NCI-H2029 (cell line): ENCODE data around the gene ZEB2.

Experiments used
- DNase-seq: peaks from one replicate; lab custom pipeline; 2025; lab: John Stamatoyannopoulos, UW

Gene ZEB2

GRCh38 chr2:144519934-144520731, at the start of gene ZEB2:
ZEB2 (minus strand) TSS chr2:144520119; CDS start chr2:144517350, 2,769 bp downstream.
- DNase-seq, result no peak

DNA sequence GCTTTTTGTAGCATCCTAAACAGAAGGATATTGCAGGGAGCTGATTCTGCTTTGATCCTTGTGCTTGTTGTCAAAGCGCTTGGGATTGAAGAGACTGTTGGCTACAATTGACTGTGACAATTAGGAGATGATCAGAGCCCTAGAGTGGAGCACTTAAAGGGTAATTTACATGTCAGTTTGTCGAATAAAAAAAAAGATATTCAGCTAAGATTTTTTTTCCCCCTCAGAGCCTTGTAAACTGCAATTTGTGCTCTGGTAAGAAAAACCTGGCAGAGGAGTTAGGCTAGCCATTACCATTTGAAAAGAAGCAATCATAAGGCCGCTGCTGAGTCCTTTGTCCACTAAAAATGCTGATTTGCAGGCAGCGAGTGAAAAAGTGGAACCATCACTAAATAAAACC, 47.8 kb upstream of the ZEB2 start:
- DNase-seq, result no peak

GRCh38 chr2:144566448-144566847, 46.5 kb upstream of the ZEB2 start:
- no peak for DNase-seq

- no peak for DNase-seq
These were observed 40.3 kb upstream of the ZEB2 start for GRCh38 chr2:144560251-144560650.

GRCh38 chr2:144559681-144560080, 39.8 kb upstream of the ZEB2 start:
- no peak for DNase-seq

DNA sequence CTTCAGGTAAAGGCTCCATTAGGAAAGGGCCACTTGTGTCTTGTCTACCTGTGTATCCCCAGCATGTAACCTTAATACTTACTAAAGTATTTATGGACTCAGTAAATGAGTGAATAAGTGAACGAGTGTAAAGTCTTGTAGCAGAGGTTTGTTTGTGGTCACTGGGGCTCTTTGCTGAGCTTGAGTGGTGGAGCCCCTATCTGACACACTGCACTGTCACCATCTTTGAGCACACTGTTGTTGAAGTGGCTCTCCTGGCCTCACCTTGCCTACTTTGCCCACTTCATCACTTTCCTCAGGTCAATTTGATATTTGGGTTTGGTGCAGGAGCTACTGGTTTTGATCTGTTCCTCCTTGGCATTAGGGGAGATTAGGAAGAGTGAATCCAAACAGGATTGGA, 39.3 kb upstream of the ZEB2 start:
- no peak for DNase-seq

DNA sequence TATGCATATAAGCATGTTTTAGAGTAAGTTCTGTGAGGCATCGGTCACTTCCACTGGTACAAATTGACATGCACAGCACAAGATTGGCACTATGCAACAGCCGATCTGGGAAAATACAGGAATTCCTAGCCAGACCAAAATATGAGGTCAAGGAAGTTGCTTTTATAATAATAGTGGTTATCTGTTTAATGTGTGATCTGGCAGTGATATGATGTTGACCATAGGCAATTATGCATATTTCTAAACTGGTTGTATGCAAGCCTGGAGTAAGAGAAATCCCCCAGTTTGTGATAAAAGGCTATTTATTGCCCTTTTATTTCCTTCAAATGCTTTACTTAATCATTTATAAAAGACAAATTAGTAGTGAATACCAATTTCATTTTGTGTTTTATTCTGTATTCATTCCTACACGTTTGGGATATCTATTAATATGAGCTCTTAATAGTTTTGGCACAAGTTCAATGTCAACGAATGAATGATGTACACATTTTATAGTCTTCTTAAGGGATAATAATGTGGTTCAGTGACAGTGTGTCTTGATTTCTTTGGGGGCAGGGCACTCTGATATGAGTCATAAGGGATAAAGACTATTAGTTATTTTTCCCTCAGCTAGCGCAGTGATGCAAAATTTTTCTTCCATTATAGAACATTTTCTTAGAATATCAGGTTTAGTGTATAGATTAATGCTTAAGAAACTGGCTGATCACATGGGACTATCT, 34.7 kb upstream of the ZEB2 start:
- DNase-seq, result no peak

GRCh38 chr2:144553379-144553778, 33.5 kb upstream of the ZEB2 start:
- no peak for DNase-seq

GRCh38 chr2:144552821-144553220, 32.9 kb upstream of the ZEB2 start:
- DNase-seq, result no peak

DNA sequence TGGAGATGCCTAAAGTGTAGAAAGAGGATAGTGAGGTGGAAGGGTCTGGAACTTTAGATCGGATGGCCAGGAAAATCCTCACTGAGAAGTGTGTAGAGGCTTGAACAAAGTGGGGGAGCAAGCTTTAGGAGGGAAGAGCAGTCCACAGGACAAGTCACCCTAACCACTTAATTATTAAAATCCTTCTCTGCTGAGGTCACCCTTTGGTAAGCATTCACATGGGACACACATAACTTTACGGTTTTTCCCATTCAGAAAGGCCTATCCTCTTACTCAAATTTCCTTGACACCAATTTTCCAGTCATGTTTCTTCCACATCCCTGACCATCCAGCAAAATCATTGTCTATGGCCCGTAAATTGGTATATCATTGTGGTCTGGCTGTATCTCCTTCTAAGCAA, 31.0 kb upstream of the ZEB2 start:
- no peak for DNase-seq

DNA sequence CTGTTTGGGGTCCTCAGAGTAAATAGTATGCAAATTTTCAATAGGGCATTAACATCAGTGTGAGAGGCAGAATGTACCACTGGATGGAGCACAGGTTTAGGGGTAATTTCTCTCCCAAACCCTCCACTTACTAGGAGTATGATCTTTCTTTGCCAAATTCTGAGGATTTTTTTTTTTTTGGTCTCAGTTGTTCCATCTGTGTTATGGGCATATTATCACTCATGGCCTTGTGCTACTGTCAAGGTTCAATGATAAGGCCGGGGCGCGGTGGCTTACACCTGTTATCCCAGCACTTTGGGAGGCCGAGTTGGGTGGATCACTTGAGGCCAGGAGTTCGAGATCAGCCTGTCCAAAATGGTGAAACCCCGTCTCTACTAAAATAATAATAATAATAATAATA, 30.2 kb upstream of the ZEB2 start:
- DNase-seq, result no peak

DNA sequence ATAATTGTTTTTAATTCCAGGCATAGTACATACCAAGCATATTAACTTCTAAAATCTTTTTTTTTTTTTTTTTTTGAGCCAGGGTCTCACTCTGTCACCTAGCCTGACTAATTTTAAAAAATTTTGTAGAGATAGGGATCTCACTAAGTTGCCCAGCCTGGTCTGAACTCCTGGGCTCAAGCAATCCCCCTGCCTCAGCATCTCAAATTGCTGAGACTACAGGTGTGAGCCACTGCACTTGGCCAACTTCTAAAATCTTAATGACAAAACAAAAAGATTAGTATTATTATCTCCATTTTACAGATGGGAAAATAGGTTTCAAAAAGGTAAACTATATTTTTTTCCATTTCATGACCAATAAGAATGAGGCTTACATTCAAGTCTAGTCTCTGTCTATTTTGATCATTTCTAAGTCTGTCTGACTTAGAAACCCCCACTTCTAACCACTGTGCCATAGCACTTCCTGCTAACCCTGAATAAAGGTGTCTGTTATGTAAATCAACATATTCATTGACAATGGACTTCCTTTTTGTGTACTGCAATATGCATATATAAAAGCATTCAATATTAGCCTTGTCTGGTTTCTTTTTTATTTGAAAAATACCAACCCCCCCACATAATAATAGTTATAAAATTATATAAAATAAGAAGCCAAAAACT, 28.7 kb upstream of the ZEB2 start:
- no peak for DNase-seq

- DNase-seq, result no peak
These were observed 28.2 kb upstream of the ZEB2 start for GRCh38 chr2:144548088-144548487.

DNA sequence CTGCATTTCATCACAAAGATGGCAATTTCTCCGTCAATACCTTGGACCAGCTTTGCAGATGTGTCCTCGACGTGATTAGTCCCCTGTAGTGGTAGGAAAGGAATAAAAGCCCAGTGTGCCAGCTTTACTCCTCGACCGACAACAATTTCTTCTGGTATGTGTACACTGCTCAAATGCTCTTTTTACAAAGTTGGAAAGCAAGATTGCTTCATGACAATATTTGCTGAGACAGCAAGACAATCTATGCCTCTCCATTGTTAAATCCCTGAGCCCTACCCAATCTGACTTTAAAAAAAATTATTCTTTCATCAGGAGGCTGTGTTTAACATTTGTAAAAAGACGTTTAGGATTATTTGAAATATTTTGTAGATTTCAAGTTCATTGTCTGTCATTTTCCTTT, 27.6 kb upstream of the ZEB2 start:
- DNase-seq, result no peak

GRCh38 chr2:144546933-144547332, 27.0 kb upstream of the ZEB2 start:
- no peak for DNase-seq

DNA sequence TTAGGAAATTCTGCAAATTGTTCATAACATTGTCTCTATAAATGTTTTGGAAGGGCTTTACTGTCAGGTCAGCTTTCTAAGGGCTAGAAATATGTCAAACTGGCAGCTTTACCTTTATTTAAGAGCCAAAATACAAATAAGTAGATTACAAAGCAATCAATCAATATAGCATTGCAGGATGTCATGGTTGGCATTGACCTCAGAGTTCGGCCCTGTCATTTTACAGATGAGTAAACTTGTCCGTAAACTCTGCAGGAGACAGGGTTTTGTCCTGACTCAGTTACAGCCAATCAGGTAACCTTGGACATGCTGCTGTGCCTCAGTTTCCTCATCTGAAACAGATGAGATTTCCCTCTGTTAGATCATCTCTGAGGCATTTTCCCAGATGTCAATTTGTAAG, 25.9 kb upstream of the ZEB2 start:
- no peak for DNase-seq

DNA sequence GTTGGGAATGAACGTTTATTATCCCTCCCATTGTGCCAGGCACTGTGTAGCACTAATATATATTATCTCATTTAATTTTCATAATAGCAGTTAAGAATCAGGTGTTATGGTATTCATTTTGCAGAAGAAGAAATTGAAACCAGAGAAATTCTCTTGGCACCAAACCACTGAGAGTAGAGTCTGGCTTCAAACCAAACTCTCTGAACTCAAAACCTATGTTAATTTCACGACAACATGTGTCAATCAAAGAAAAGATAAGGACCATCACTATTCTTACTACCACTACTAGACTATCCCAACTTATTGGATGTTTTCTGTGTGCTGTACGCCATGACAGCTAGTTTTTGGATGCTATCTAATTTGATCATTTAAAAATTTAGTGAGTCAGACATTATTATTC, 24.1 kb upstream of the ZEB2 start:
- DNase-seq, result no peak

DNA sequence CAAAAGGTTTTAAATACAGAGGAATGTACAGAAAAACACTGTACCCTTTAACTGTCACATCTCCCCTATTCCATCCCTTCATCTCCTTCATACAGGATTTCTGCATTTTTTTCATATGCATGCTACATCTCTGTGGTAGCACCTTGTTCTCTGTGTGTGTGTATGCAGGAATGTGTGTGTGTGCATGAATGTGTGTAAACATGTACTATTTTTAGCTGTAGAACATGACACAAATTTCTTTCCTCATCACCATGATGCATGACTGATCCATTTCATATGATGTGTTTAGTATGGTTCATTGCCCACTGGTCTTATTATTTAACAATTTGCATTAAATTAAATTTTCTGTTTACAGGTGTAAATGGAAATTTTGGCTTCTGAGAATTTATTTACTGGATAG, 21.5 kb upstream of the ZEB2 start:
- no peak for DNase-seq

DNA sequence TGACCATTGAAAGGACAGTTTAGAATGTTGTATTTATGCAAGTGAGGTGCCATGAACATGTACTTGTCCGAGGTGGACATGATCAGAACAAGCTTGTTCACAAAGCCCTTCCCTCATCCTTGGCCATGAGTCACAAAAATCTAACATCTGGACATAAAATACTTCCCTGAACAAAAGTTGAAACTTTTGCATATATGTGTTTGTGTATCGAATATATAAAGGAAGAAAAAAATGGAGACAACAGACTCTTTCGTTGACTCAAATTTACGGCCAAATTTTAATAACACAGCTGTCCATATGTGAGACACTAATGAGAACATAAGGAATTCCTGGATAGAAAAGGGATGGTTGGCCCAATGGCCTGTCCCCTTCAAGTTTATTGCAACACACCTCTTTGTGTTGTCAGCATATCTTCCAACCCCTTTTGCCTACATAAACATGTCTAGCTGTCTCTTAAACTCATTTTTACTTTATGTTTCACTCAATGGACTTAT, 19.4 kb upstream of the ZEB2 start:
- DNase-seq, result no peak

DNA sequence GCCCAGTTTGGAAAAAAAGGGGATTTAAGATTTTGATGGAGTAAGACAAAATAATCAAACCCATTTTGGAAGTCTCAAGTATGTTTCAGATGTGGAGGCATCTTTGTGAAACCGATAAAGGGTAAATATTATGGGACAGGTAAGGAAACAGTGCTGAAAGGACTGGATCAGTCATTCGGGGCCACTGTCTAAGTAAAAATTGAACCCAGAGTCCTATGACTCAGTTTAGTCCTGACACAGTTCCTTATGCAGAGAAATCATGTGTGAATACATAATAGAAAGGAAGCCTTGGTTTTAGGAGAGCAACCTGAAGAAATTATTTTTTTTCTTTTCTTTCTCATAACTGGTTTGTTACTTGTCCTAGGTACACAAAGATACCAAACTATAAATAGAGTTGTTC, 15.4 kb upstream of the ZEB2 start:
- no peak for DNase-seq

DNA sequence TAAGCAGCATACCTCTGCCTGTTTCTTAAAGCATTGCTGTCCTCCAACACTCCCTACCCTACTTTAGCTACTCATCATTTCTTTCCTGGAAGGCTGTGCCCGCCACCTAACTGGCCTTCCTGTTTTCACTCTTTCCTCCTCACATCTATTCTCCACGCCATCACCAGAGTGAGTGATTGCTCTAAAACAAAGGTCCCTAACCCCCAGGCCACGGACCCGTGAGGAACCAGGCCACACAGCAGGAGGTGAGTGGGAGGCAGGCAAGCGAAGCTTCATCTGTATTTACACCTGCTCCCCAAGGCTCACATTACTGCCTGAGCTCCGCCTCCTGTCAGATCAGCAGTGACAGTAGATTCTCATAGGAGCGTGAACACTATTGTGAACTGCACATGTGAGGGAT, 13.3 kb upstream of the ZEB2 start:
- no peak for DNase-seq

DNA sequence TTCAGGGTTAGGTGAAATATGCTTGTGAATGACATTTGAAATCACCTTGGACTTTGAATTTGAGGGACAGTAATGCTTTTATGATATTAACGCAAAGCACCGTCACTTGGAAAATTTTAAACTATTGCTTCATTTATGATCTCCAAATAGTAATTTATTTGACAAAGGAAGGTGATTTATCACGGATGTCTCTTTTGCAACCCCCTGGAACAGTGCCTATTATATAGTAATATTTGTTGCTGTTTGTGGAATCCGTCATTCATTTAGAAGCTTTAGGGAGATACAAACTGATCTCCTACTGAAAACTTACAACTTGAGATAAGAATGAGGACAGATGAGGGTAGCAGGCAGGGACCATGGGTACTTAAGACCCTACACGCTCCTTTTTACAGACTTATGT, 10.7 kb upstream of the ZEB2 start:
- DNase-seq, result no peak

DNA sequence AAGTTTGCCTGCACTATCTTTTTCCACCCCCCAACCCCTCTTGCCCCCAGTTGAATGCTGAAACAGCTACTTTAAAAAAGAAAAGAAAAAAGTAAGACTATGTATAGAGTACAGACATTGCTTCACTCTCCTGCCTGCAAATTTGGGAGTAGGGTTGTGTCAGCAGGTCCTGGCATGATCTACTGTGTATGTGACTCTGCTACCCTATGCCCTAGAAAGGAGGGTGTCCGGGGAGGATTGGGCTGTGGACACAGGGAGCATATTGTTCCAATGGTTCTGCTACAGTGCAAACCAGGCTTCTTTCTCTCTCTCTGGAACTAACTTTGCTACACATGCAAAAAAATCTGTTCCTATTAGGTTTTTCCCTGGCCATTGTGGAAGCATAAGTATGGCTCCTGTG, 9.9 kb upstream of the ZEB2 start:
- DNase-seq, result no peak
